ENCODE data around the gene SHC4. TPM values are rescaled to one million over a fixed set of nuclear protein-coding genes. Genes with fewer than 3 reads are reported as not detected.
"Not testable (repeated sequence)": the region's sequence is repeated elsewhere in the genome, so short reads cannot be mapped to it uniquely, and the experiment has no call there.

Gene SHC4
- total RNA-seq, 3 donors from 2014 or later: 1.7 to 2.3 (median 2.2) TPM

DNA sequence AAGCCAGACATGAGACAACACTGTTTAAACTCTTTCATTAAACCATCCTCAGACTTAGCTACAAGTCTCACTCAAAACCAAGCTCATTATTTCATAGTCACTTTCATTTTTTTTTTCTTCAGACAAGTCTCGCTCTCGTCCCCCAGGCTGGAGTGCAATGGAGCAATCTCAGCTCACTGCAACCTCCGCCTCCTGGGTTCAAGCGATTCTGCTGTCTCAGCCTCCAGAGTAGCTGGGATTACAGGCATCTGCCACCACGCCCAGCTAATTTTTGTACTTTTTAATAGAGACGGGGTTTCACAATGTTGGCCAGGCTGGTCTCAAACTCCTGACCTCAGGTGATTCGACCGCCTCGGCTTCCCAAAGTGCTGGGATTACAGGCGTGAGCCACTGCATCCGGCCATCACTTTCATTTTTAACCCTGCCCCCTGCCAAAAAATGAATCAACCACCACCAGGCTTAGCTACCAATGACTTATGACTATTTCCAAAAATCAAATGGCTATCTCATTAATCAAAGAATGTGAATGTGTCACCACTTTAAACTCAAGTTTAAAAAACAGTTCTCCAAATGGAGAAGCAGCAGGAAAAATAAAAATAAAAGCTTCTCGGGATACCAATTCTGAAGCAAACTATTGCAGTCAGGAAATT is 173.1 kb downstream of the SHC4 start:
- not testable (repeated sequence) for H3K4me1 Mint-ChIP-seq (ENCODE audit: low read depth)

DNA sequence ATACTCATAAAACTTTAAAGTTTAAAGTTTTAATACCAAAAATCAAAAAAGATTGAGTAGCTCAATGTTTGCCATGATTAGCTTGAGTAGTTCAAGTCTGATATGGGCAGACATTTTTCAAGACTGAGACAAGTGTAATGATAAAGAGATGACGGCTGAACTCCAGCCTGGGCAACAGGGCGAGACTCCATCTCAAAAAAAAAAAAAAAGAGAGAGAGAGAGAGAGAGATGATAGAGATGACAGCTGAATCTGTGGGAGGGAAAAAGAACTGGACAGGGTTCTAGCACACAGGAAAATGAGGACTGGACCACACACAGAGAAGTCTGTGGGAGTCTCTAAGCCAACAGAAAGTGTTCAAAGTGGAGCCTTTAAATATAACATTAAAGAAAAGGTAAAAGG is 178.0 kb downstream of the SHC4 start:
- DNase-seq (no peak), ATAC-seq (no peak)
- H3K4me3 Mint-ChIP-seq: no peak overlapping the region
- H3K27me3 Mint-ChIP-seq (ENCODE audit: low read depth): no peaks in the 10 kb centered on the region
- H3K36me3 Mint-ChIP-seq (ENCODE audit: insufficient read depth): peaks cover 35% of the 10 kb centered on the region
- H3K4me1 Mint-ChIP-seq (ENCODE audit: low read depth): no peaks in the 10 kb centered on the region
- no peaks in the 10 kb centered on the region for H3K9me3 Mint-ChIP-seq

More for the DNA sequence above, 173.1 kb downstream of the SHC4 start:
- not testable (repeated sequence) for H3K27me3 Mint-ChIP-seq (ENCODE audit: low read depth); H3K4me3 Mint-ChIP-seq; DNase-seq; ATAC-seq; H3K9me3 Mint-ChIP-seq
- peaks cover 32% of the 10 kb centered on the region for H3K36me3 Mint-ChIP-seq (ENCODE audit: insufficient read depth)

DNA sequence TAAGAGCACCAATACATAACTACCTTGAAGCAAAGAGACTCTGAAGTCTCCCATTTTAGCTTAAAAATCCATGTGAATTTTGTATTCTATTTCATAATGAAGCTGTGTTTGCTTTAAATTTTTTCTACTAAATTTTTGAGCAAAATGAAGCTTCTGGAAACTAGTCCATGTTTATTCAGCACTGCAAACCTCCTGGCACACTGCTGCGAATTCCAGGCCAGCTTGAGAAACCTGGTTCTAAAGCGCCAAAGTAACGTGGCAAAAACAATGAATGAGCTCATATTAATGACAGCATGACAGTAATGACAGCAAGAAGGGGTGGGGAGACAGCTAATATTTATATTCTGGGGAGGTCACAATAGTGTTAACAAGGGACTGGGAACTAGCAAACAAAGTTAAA is 178.5 kb downstream of the SHC4 start:
- Mint-ChIP-seq H3K27me3 (ENCODE audit: low read depth) (no peaks in the 10 kb centered on the region), H3K4me3 (no peak overlapping the region), H3K36me3 (ENCODE audit: insufficient read depth) (peaks cover 38% of the 10 kb centered on the region), H3K4me1 (ENCODE audit: low read depth) (no peaks in the 10 kb centered on the region), H3K9me3 (no peaks in the 10 kb centered on the region)
- DNase-seq (no peak), ATAC-seq (no peak)

DNA sequence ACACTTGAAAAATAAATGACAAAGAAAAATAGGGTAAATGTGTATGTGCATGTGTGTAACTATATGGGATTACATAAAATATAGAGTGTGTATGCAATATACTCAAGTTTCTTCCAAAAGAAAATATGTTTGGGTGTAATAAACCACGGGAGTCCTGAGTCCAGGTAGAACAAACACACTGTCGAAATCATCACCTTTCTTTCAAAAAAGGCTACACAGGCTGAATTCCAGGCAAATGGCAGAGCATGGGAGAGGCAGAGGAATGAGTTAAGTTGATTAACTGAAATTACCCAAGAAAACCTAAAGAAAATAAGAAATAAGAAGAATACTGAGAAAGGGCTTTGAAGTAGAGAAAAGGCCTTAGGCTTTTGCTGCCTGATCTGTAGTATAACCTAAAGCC is 179.0 kb downstream of the SHC4 start:
- no peaks in the 10 kb centered on the region for H3K27me3 Mint-ChIP-seq (ENCODE audit: low read depth)
- DNase-seq (no peak), ATAC-seq (no peak)
- H3K4me3 Mint-ChIP-seq: no peak overlapping the region
- no peaks in the 10 kb centered on the region for H3K9me3 Mint-ChIP-seq
- no peaks in the 10 kb centered on the region for H3K4me1 Mint-ChIP-seq (ENCODE audit: low read depth)
- peaks cover 36% of the 10 kb centered on the region for H3K36me3 Mint-ChIP-seq (ENCODE audit: insufficient read depth)

DNA sequence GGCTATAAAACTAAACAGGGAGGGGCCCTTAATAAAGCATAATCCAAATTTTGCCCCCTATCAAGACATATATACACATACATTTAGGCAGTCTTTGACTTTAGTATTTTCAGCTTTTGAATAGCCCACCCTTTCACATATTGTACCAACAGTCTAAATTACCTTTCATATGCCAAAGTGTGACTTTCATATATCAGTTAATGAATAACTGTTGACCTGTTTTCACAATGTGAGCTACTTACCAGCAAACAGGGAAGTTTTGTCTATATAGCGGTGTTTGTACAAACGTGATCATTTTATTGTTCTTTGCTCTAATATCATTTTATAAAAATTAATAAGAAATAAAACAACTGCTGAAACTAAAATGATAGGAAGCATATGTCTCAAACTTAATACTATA is 180.8 kb downstream of the SHC4 start:
- no peaks in the 10 kb centered on the region for H3K4me1 Mint-ChIP-seq (ENCODE audit: low read depth)
- DNase-seq (no peak), ATAC-seq (no peak)
- H3K9me3 Mint-ChIP-seq: no peaks in the 10 kb centered on the region
- H3K27me3 Mint-ChIP-seq (ENCODE audit: low read depth): no peaks in the 10 kb centered on the region
- H3K4me3 Mint-ChIP-seq: no peak overlapping the region
- peaks cover 30% of the 10 kb centered on the region for H3K36me3 Mint-ChIP-seq (ENCODE audit: insufficient read depth)

DNA sequence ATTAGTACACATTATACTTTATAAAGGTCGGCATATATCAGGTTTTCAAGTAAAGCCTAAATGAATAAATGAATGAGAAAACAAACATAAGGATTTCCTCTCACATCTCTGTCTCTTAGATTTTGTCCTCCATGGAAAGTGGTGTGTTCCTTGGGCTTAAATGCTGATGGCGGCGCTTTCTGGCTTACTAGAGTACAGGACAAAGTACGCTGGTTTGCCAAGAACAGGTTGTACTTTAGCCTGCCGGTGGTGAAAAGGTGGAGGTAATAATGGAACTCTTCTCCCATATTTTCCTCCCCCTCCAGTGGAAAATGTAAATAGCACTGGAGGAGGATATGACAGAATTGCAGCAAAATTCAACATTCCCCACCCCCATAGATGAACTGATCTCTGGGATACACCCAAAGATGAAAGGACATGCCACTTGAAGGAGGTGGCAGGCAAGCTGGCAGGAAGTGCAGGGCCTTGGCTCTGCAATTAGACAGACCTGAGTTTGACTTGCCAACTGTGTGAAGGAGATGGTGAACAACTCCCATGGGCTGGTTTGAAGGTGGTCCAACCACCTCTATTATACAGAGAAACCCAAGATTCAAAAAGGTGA is 182.1 kb downstream of the SHC4 start:
- no peak for DNase-seq

DNA sequence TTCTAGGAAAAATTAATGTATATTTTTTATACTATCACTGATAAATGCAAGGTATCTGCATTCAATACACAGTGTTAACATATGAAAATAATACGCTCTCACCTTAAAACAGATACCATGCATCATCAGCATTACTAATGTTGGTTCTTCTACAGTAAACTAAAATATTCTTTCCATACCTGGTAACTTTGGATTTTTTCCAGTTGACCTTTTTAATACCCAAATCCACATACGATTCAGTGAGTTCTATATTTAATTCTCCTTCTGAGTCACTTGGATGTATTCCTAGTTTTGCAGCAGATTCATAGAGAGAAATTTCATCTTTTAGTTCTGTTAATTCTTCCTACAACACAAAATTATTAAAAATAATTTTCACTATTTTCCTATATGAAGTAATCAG is 182.7 kb downstream of the SHC4 start:
- no peak for ATAC-seq
- Mint-ChIP-seq H3K9me3 (no peaks in the 10 kb centered on the region), H3K4me1 (ENCODE audit: low read depth) (no peaks in the 10 kb centered on the region), H3K36me3 (ENCODE audit: insufficient read depth) (peaks cover 28% of the 10 kb centered on the region), H3K27me3 (ENCODE audit: low read depth) (no peaks in the 10 kb centered on the region), H3K4me3 (no peak overlapping the region)
- no peak for DNase-seq

More for the DNA sequence above, 182.1 kb downstream of the SHC4 start:
- H3K4me3 Mint-ChIP-seq: no peak overlapping the region
- no peaks in the 10 kb centered on the region for H3K4me1 Mint-ChIP-seq (ENCODE audit: low read depth)
- ATAC-seq: no peak
- H3K9me3 Mint-ChIP-seq: no peaks in the 10 kb centered on the region
- peaks cover 29% of the 10 kb centered on the region for H3K36me3 Mint-ChIP-seq (ENCODE audit: insufficient read depth)
- no peaks in the 10 kb centered on the region for H3K27me3 Mint-ChIP-seq (ENCODE audit: low read depth)

DNA sequence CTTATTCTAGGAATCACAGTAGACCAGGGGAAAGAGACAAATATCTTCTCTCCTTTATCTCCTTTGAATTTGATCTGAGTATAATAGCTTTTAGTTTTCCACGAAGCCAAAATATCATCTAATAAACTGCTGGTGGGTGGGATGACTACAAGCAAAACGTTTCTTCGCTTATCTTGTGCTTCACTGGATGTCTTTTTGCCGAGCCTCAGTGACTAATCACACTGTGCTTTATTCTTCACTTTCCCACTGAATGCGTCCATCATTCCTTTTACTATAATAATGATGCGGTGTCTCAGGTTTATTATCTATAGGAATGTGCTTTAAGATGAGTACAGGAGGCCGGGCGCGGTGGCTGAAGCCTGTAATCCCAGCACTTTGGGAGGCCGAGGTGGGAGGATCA is 185.4 kb downstream of the SHC4 start:
- Mint-ChIP-seq H3K36me3 (ENCODE audit: insufficient read depth) (peaks cover 30% of the 10 kb centered on the region), H3K4me1 (ENCODE audit: low read depth) (no peaks in the 10 kb centered on the region)

DNA sequence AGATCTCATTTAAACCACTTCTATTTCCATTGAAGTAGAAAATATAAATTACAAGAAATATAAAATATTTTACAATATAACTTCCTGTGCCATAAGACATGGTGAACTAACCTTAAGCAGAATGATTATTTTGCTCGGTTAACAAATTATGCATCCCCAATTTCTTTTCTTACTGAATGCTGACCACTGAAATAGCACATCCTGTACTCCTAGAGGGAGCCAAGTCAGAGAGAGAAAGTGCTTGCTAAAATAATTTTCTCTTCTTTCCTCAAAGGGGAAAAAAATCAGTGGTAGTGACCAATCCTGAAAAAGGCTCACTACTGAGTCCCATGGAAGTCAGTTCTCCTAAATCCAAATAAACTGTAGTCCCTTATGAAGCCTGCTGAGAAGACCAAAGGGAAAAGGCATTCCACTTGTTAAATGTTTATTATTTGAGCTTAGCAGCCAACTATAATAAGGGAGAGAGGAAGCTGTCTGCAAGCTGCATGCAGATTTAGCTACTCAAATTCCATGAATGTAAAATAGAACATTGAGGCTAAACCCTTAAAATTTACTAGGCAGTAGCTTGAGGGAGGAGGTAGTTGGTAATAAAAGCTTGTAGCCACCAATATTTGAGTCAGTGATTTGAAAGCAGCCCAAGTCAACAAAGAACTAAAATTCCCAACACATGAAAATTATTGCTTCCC is 185.9 kb downstream of the SHC4 start:
- DNase-seq (no peak), ATAC-seq (no peak)
- Mint-ChIP-seq H3K4me1 (ENCODE audit: low read depth) (no peaks in the 10 kb centered on the region), H3K4me3 (no peak overlapping the region), H3K27me3 (ENCODE audit: low read depth) (no peaks in the 10 kb centered on the region), H3K36me3 (ENCODE audit: insufficient read depth) (peaks cover 32% of the 10 kb centered on the region), H3K9me3 (peaks cover 10% of the 10 kb centered on the region)

More for the DNA sequence above, 185.4 kb downstream of the SHC4 start:
- H3K4me3 Mint-ChIP-seq: no peak overlapping the region
- DNase-seq (no peak), ATAC-seq (no peak)
- H3K9me3 Mint-ChIP-seq: peaks cover 10% of the 10 kb centered on the region
- H3K27me3 Mint-ChIP-seq (ENCODE audit: low read depth): no peaks in the 10 kb centered on the region

DNA sequence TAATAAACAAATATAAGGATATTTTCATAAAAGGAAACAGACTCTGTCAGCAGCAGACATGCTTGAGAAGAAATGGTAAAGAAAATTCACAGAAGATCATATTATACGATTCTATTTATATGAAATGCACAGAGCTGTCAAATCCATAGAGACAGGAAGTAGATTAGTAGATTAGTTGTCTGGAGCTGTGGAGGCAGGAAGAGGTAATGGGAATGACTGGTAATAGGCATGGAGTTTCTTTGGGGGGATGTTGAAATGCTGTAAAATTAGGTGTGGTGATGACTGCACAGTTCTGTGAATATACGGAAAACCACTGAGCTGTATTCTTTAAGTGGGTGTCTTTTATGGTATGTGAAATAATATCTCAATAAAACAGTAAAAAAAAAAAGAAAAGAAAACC is 188.2 kb downstream of the SHC4 start:
- no peak for DNase-seq

DNA sequence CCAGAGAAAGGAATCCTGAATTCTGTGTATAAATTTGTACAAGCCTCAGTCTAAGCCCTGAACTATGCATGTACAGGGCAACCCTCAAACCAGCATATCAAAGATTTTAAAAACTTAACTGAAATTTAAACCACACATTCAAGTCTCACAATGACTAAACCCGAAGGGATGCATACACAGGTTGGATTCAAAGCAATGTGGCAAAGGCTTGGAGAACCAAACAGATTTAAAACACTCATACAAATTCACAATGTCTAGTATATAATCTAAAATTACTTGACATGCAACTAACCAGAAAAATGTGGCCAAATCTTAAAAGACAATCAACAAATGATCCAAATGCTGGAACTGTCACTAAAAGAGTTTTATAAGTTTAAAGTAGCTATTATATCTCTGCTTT is 189.2 kb downstream of the SHC4 start:
- Mint-ChIP-seq H3K36me3 (ENCODE audit: insufficient read depth) (peaks cover 37% of the 10 kb centered on the region), H3K4me1 (ENCODE audit: low read depth) (no peaks in the 10 kb centered on the region), H3K9me3 (peaks cover 10% of the 10 kb centered on the region), H3K27me3 (ENCODE audit: low read depth) (no peaks in the 10 kb centered on the region), H3K4me3 (no peak overlapping the region)
- no peak for DNase-seq
- no peak for ATAC-seq

More for the DNA sequence above, 188.2 kb downstream of the SHC4 start:
- no peak for ATAC-seq
- H3K4me3 Mint-ChIP-seq: no peak overlapping the region
- peaks cover 10% of the 10 kb centered on the region for H3K9me3 Mint-ChIP-seq
- H3K4me1 Mint-ChIP-seq (ENCODE audit: low read depth): no peaks in the 10 kb centered on the region
- H3K27me3 Mint-ChIP-seq (ENCODE audit: low read depth): no peaks in the 10 kb centered on the region
- H3K36me3 Mint-ChIP-seq (ENCODE audit: insufficient read depth): peaks cover 35% of the 10 kb centered on the region

Other genes with a start within 250 kb of the SHC4 start
- 10 to 100 TPM; 10.2 to 12.5 (median 12.5) TPM for gene CEP152, start 152.8 kb downstream of the SHC4 start, total RNA-seq
- 100 to 1,000 TPM; 109 to 115 (median 109) TPM for gene EID1, start 85.8 kb downstream of the SHC4 start, total RNA-seq
- gene SECISBP2L, start 82.5 kb upstream of the SHC4 start, total RNA-seq: 10 to 100 TPM; 14.9 to 21.6 (median 18.8) TPM
- 100 to 1,000 TPM in 1 of 3 donors, 10 to 100 TPM in 2; 99.4 to 108 (median 99.8) TPM for gene COPS2, start 191.7 kb upstream of the SHC4 start, total RNA-seq
- 10 to 100 TPM; 23.0 to 25.6 (median 24.5) TPM for gene GALK2, start 206.3 kb upstream of the SHC4 start, total RNA-seq

All from activated T-cell treated with anti-CD3 and anti-CD28 coated beads, Interleukin-2, amount 50 U/mL, for 4 hours (primary cell).